Tibial nerve (tissue), 4 donors: ENCODE measurements around the gene FAM83C.

Source experiments
- EP300 ChIP-seq, 2 donors: sonication (generic); formaldehyde crosslinking; IDR thresholded peaks; one replicate each; pipeline ENCODE4 v1.6.1; 2017; ENCODE audit warnings: antibody characterized with exemption in 2 of 2, mild to moderate bottlenecking in 1 of 2
- POLR2A ChIP-seq, 2 donors: fragments of 450-650 bp; IDR thresholded peaks; one replicate each; pipeline ENCODE4 v1.6.1; 2017; ENCODE audit warnings: antibody characterized with exemption in 2 of 2, mild to moderate bottlenecking in 2 of 2, moderate library complexity in 2 of 2
- TF ChIP-seq, protein P1 (sequence below), 5 experiments: fragments of 200-600 bp in 3 of 5; fragments of 450-650 bp in 2 of 5; sonication (generic) in 3 of 5; IDR thresholded peaks; one replicate each; pipeline ENCODE4 v1.5.1; 2016 to 2019; ENCODE audit warnings: antibody characterized with exemption in 5 of 5, mild to moderate bottlenecking in 3 of 5, moderate library complexity in 2 of 5

DNA sequence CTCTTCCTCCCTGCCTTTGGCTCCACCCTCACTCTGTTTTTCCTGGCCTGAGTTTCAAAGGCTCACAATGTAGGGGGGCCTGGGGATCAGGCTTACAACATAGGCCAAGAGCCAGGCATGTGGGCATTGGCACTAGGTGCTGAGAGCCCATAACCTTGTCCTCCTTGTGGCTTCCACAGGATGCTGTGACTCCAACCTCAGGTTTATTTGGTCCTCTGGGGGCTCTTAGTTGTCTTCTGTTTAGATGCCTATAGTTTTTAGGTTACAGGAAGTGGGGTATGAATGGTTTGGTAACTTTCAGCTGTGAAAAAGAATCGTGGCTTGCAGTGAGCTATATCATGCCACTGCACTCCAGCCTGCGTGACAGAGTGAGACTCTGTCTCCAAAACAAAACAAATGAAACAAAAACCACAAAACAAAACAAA, 40.2 kb downstream of the FAM83C start:
- TF ChIP-seq, protein P1, sequence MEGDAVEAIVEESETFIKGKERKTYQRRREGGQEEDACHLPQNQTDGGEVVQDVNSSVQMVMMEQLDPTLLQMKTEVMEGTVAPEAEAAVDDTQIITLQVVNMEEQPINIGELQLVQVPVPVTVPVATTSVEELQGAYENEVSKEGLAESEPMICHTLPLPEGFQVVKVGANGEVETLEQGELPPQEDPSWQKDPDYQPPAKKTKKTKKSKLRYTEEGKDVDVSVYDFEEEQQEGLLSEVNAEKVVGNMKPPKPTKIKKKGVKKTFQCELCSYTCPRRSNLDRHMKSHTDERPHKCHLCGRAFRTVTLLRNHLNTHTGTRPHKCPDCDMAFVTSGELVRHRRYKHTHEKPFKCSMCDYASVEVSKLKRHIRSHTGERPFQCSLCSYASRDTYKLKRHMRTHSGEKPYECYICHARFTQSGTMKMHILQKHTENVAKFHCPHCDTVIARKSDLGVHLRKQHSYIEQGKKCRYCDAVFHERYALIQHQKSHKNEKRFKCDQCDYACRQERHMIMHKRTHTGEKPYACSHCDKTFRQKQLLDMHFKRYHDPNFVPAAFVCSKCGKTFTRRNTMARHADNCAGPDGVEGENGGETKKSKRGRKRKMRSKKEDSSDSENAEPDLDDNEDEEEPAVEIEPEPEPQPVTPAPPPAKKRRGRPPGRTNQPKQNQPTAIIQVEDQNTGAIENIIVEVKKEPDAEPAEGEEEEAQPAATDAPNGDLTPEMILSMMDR (IDR thresholded peaks at IDR 0.05), result no peak
- TF ChIP-seq POLR2A (IDR thresholded peaks at IDR 0.05), result no peak
- no peak for TF ChIP-seq EP300 (IDR thresholded peaks at IDR 0.05)
